DMS114 treated with DMSO at 0.1 percent for 48 hours (cell line): Measurements from ENCODE around the gene CENPA.

Experiments
- DNase-seq: peaks from one replicate; lab custom pipeline; 2025; ENCODE audit not compliant: unreplicated experiment; lab: John Stamatoyannopoulos, UW

CENPA gene

GRCh38 chr2:26838121-26838906 lies 52.5 kb downstream of the CENPA start:
- DNase-seq: no peak

DNA sequence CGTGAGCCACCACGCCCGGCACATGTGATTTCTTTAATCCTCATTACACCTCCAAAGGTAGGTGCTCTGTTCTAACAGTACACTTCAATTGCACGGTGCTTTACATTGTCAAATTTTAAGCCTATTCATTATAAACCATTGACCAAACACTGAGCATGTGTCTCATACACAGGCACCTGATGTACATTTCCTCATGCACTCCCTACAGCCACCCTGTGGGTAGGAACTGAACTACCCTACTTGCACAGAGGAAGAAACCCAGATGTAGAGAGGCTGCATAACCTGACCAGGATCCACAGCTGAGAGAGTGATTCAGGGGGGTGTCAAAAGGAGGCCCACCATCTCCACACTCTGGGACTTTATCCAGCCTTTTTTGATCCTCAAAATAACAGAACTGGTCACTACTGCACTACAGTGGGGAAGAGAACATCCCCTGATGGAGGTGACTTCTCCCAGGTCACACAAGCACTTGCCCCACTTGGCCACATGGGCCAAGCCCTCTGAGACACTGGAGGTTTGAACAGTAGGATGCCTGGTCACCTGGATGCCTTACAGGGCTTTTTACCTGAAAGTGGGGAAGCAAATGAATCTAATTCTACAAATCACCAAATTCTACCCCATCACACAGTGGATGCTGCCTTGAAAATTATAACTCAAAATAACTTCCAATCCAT lies 55.2 kb downstream of the CENPA start:
- DNase-seq: no peak

GRCh38 chr2:26843041-26843440 lies 57.2 kb downstream of the CENPA start:
- DNase-seq: no peak
